ENCODE measurements around the gene MAST1. TPM values are rescaled to one million over a fixed set of nuclear protein-coding genes. Genes with fewer than 3 reads are reported as not detected.

MAST1 gene
- total RNA-seq, 2 donors from 2014 or later = 5.8 to 6.0 TPM

GRCh38 chr19:12875086-12875485, 36.8 kb downstream of the MAST1 start:
- DNase-seq (no peak), ATAC-seq (replicated peaks in 1 of 2) (no peak)
- no peaks in the 10 kb centered on the region for H3K27me3 Mint-ChIP-seq (ENCODE audit: low read depth)
- peaks cover 0 to 2% of the 10 kb centered on the region in 2 donors for H3K9me3 Mint-ChIP-seq
- H3K4me1 Mint-ChIP-seq (ENCODE audit: low read depth) = peaks cover 8% of the 10 kb centered on the region
- H3K4me3 Mint-ChIP-seq = no peak overlapping the region
- H3K27ac Mint-ChIP-seq = no peak overlapping the region
- H3K36me3 Mint-ChIP-seq (ENCODE audit: insufficient read depth in 2 of 2) = peaks cover 6 to 8% of the 10 kb centered on the region in 2 donors

DNA sequence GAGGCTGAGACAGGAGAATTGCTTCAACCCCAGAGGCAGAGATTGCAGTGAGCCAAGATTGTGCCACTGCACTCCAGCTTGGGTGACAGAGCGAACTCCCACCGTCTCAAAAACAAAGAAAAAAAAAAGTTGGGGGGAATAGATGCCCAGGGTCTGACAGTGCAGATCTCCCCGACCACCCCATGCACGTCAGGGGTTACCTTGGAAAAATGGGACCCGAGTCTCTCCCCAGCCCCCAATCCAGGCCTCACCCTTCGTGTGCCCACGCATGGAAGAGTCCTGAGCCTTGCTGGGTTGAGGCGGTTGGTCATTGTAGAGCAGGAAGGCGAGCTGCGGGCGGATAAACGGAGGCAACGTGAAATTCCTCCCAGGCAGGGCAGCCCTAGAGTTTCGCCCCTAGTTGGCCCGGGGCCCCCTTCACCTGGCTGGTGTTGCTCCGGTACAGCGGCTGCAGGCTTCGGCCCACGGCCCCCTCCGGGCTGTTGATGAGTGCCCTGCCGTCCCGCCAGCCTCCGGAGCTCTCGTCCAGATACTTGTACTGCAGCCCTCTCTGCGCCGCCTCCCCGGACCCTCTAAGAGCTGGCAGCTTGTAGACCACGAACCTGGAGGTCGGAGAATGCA, 42.3 kb downstream of the MAST1 start:
- peak in 1 of 2 donors; percentile 3 for ATAC-seq (replicated peaks in 1 of 2)
- Mint-ChIP-seq H3K27ac (no peak overlapping the region), H3K27me3 (ENCODE audit: low read depth) (no peaks in the 10 kb centered on the region), H3K9me3 (peaks cover 0 to 2% of the 10 kb centered on the region in 2 donors), H3K4me1 (ENCODE audit: low read depth) (peaks cover 38% of the 10 kb centered on the region), H3K36me3 (ENCODE audit: insufficient read depth in 2 of 2) (peaks cover 1 to 8% of the 10 kb centered on the region in 2 donors), H3K4me3 (peak overlapping the region; percentile 94 to 98)
- DNase-seq = no peak

GRCh38 chr19:12881172-12881808, 43.0 kb downstream of the MAST1 start, which contains the start of gene DNASE2:
Gene DNASE2, minus strand, starts transcription at chr19:12881449. Its CDS starts 74 bp downstream, at chr19:12881375.
- peaks cover 1 to 8% of the 10 kb centered on the region in 2 donors for H3K36me3 Mint-ChIP-seq (ENCODE audit: insufficient read depth in 2 of 2)
- H3K27me3 Mint-ChIP-seq (ENCODE audit: low read depth) = no peaks in the 10 kb centered on the region
- peak; percentile 65 to 74 for ATAC-seq (replicated peaks in 1 of 2)

DNA sequence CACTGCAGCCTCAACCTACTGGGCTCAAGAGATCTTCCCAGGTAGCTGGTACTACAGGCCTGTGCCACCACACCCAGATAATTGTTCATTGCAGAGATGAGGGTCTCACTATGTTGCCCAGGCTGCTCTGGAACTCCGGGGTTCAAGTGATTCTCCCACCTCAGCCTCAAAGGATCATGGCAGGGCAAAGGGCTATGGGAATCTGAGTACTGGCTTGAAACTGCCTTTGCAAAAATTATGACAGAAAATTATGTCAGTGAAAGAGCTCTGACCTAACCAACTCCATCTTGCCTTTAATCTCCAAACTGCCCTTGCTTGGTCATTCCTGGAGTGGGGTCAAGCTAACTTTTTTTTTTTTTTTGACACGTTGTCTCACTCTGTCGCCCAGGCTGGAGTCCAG, 44.3 kb downstream of the MAST1 start:
- Mint-ChIP-seq H3K4me3 (peak overlapping the region; percentile 94 to 98), H3K4me1 (ENCODE audit: low read depth) (peaks cover 46% of the 10 kb centered on the region), H3K27ac (peak overlapping the region; percentile 82), H3K36me3 (ENCODE audit: insufficient read depth in 2 of 2) (peaks cover 1 to 5% of the 10 kb centered on the region in 2 donors), H3K9me3 (peaks cover 0 to 2% of the 10 kb centered on the region in 2 donors), H3K27me3 (ENCODE audit: low read depth) (no peaks in the 10 kb centered on the region)
- ATAC-seq (replicated peaks in 1 of 2) (no peak), DNase-seq (no peak)

More at GRCh38 chr19:12881172-12881808, 43.0 kb downstream of the MAST1 start, which contains the start of gene DNASE2:
- Mint-ChIP-seq H3K4me3 (peak within 1 kb of the TSS; percentile 94 to 98), H3K27ac (peak within 1 kb of the TSS; percentile 94), H3K9me3 (peaks cover 0 to 2% of the 10 kb centered on the region in 2 donors), H3K4me1 (ENCODE audit: low read depth) (peaks cover 41% of the 10 kb centered on the region)
- peak; percentile 93 to 94 for DNase-seq

GRCh38 chr19:12884202-12884601, 45.9 kb downstream of the MAST1 start:
- Mint-ChIP-seq H3K4me3 (peak overlapping the region; percentile 93 to 97), H3K27me3 (ENCODE audit: low read depth) (no peaks in the 10 kb centered on the region), H3K36me3 (ENCODE audit: insufficient read depth in 2 of 2) (peaks cover 1 to 5% of the 10 kb centered on the region in 2 donors), H3K27ac (no peak overlapping the region), H3K9me3 (peaks cover 0 to 2% of the 10 kb centered on the region in 2 donors), H3K4me1 (ENCODE audit: low read depth) (peaks cover 46% of the 10 kb centered on the region)
- DNase-seq (no peak), ATAC-seq (replicated peaks in 1 of 2) (no peak)

- ATAC-seq (replicated peaks in 1 of 2) (no peak), DNase-seq (no peak)
- Mint-ChIP-seq H3K4me3 (peak overlapping the region; percentile 93 to 97), H3K9me3 (peaks cover 0 to 2% of the 10 kb centered on the region in 2 donors), H3K4me1 (ENCODE audit: low read depth) (peaks cover 43% of the 10 kb centered on the region), H3K27ac (no peak overlapping the region), H3K36me3 (ENCODE audit: insufficient read depth in 2 of 2) (peaks cover 1 to 5% of the 10 kb centered on the region in 2 donors), H3K27me3 (ENCODE audit: low read depth) (no peaks in the 10 kb centered on the region)
Observed at GRCh38 chr19:12884627-12884925, 46.3 kb downstream of the MAST1 start.

DNA sequence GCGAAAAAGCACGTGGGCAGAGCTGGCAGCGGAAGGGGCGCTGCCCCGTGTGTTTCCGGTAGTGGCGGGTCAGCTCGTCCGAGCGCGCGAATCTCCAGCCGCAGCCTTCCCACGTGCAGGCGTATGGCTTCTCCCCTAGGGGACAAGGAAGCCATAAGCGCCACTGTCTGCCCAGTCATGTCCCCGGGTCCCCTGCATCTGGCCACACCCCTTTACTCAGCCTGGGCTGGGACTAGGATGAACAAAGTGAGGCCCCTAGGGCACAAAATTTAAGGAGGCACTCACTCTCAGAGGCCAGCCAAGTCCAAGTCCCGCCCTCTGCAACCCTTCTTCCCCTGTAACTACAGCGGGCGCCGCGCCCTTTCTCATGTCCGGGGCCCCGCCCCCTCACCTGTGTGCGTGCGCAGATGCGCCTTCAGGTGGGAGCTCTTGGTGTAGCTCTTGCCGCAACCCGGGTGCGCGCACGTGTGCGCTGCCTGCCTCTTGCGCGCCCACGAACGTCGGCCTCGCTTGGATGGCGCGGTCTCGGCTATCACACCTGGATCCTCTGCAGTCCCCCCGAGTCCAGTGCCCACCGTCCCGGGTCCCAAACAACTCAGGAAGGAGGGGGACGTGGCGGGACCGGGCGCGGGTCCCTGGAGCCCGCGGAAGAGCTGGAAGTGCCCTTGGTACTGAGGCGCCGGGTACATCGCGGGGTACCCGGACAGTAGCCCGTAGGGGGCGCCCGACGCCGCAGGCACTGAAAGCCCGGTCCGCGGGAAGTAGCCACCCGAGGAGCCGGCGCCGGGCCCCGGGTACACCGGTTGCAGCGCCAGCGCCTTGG, 46.8 kb downstream of the MAST1 start:
- H3K27ac Mint-ChIP-seq = no peak overlapping the region
- DNase-seq (peak; percentile 96 to 97), ATAC-seq (replicated peaks in 1 of 2) (peak; percentile 78 to 83)
- peaks cover 0 to 2% of the 10 kb centered on the region in 2 donors for H3K9me3 Mint-ChIP-seq
- H3K4me1 Mint-ChIP-seq (ENCODE audit: low read depth) = peaks cover 42% of the 10 kb centered on the region
- H3K36me3 Mint-ChIP-seq (ENCODE audit: insufficient read depth in 2 of 2) = peaks cover 1 to 5% of the 10 kb centered on the region in 2 donors
- no peaks in the 10 kb centered on the region for H3K27me3 Mint-ChIP-seq (ENCODE audit: low read depth)
- peak overlapping the region; percentile 93 to 97 for H3K4me3 Mint-ChIP-seq

- peak; percentile 16 to 30 for ATAC-seq (replicated peaks in 1 of 2)
Observed at GRCh38 chr19:12885749-12886650, 47.7 kb downstream of the MAST1 start.

DNA sequence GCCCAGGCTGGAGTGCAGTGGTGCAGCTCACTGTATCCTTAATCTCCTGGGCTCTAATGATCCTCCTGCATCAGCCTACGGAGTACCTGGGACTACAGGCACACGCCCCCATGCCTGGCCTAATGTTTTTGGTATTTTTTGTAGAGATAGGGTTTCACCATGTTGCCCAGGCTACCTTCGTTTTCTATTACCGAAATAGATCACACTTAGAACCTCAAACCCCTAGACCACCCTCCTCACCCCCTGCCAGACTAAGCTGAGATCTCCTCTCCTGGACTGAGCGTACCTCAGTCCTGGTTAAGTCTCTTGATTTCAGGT, 48.3 kb downstream of the MAST1 start:
- Mint-ChIP-seq H3K4me3 (peak overlapping the region; percentile 82 to 83), H3K27ac (no peak overlapping the region), H3K36me3 (ENCODE audit: insufficient read depth in 2 of 2) (peaks cover 4 to 5% of the 10 kb centered on the region in 2 donors), H3K27me3 (ENCODE audit: low read depth) (no peaks in the 10 kb centered on the region), H3K9me3 (peaks cover 0 to 2% of the 10 kb centered on the region in 2 donors), H3K4me1 (ENCODE audit: low read depth) (peaks cover 45% of the 10 kb centered on the region)
- DNase-seq (no peak), ATAC-seq (replicated peaks in 1 of 2) (no peak)

More at GRCh38 chr19:12885749-12886650, 47.7 kb downstream of the MAST1 start:
- Mint-ChIP-seq H3K4me3 (peak overlapping the region; percentile 82 to 83), H3K27me3 (ENCODE audit: low read depth) (no peaks in the 10 kb centered on the region), H3K36me3 (ENCODE audit: insufficient read depth in 2 of 2) (peaks cover 2 to 5% of the 10 kb centered on the region in 2 donors), H3K4me1 (ENCODE audit: low read depth) (peaks cover 42% of the 10 kb centered on the region), H3K9me3 (peaks cover 0 to 2% of the 10 kb centered on the region in 2 donors), H3K27ac (no peak overlapping the region)
- DNase-seq = no peak

GRCh38 chr19:12886969-12887747, 48.8 kb downstream of the MAST1 start, which contains the start of gene KLF1:
Gene KLF1, minus strand, starts transcription at chr19:12887201. Its CDS starts 61 bp downstream, at chr19:12887140.
- ATAC-seq (replicated peaks in 1 of 2) (no peak), DNase-seq (no peak)
- Mint-ChIP-seq H3K4me3 (peak within 1 kb of the TSS; percentile 82 to 83), H3K27me3 (ENCODE audit: low read depth) (no peaks in the 10 kb centered on the region), H3K27ac (no peak within 1 kb of the TSS), H3K36me3 (ENCODE audit: insufficient read depth in 2 of 2) (peaks cover 4 to 5% of the 10 kb centered on the region in 2 donors), H3K9me3 (peaks cover 0 to 2% of the 10 kb centered on the region in 2 donors), H3K4me1 (ENCODE audit: low read depth) (peaks cover 45% of the 10 kb centered on the region)

DNA sequence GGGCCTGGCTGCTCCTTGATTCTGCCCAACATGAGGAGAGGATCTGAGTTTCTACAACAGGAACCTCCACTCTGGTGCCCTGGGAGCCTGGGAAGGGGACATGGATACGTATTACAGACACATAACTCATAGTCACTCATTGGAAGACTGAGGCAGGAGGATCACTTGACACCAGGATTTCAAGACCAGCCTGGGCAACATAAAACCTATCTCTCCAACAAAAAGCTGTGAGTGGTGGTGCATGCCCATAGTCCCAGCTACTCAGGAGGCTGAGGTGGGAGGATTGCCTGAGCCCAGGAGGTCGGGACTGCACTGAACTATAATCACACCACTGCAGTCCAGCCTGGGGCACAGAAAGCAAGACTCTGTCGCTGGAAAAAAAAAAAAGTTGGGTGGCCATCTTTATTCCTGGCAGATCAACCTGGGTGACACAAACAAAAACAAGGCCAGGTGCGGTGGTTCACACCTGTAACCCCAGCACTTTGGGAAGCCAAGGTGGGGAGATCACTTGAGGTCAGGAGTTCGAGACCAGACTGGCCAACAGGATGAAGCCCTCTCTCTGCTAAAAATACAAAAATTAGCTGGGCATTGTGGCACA, 49.8 kb downstream of the MAST1 start:
- DNase-seq (no peak), ATAC-seq (replicated peaks in 1 of 2) (no peak)
- no peak overlapping the region for H3K27ac Mint-ChIP-seq
- H3K4me3 Mint-ChIP-seq = no peak overlapping the region
- H3K36me3 Mint-ChIP-seq (ENCODE audit: insufficient read depth in 2 of 2) = peaks cover 1 to 4% of the 10 kb centered on the region in 2 donors
- H3K4me1 Mint-ChIP-seq (ENCODE audit: low read depth) = peaks cover 44% of the 10 kb centered on the region
- no peaks in the 10 kb centered on the region for H3K27me3 Mint-ChIP-seq (ENCODE audit: low read depth)
- peaks cover 0 to 2% of the 10 kb centered on the region in 2 donors for H3K9me3 Mint-ChIP-seq
